GM19438 (cell line): ENCODE measurements around the gene CGGBP1.
"Not testable (repeated sequence)": the region's sequence is repeated elsewhere in the genome, so short reads cannot be mapped to it uniquely, and the experiment has no call there.

Experiments used
- ATAC-seq: cut with Tn5 transposase; IDR thresholded peaks from one replicate; pipeline ENCODE4 v1.9.1; 2021; ENCODE audit warnings: low read depth; ENCODE audit not compliant: unreplicated experiment

The CGGBP1 gene

GRCh38 chr3:88036221-88036620, 22.6 kb downstream of the CGGBP1 start:
- ATAC-seq, result no peak

GRCh38 chr3:88034491-88035275, 24.1 kb downstream of the CGGBP1 start:
- no peak for ATAC-seq

- ATAC-seq, result no peak
These were observed 25.0 kb downstream of the CGGBP1 start for GRCh38 chr3:88033808-88034207.

GRCh38 chr3:88033079-88033478, 25.7 kb downstream of the CGGBP1 start:
- ATAC-seq, result no peak

GRCh38 chr3:88032245-88032644, 26.6 kb downstream of the CGGBP1 start:
- peak; percentile 32 for ATAC-seq

GRCh38 chr3:88031642-88032077, 27.1 kb downstream of the CGGBP1 start:
- ATAC-seq, result peak; percentile 83

GRCh38 chr3:88030210-88030609, 28.6 kb downstream of the CGGBP1 start:
- ATAC-seq, result no peak

GRCh38 chr3:88028876-88029275, 29.9 kb downstream of the CGGBP1 start:
- ATAC-seq, result no peak

- no peak for ATAC-seq
These were observed 33.7 kb downstream of the CGGBP1 start for GRCh38 chr3:88025001-88025552.

GRCh38 chr3:88019024-88019423, 39.8 kb downstream of the CGGBP1 start:
- peak; percentile 99 for ATAC-seq

- ATAC-seq, result not testable (repeated sequence)
These were observed 43.1 kb downstream of the CGGBP1 start for GRCh38 chr3:88015656-88016055.

- no peak for ATAC-seq
These were observed 45.2 kb downstream of the CGGBP1 start for GRCh38 chr3:88013592-88013991.

- no peak for ATAC-seq
These were observed 48.0 kb downstream of the CGGBP1 start for GRCh38 chr3:88010810-88011209.

GRCh38 chr3:88009066-88009465, 49.7 kb downstream of the CGGBP1 start:
- no peak for ATAC-seq

GRCh38 chr3:88005066-88005465, 53.7 kb downstream of the CGGBP1 start:
- ATAC-seq, result peak; percentile 54

GRCh38 chr3:88003115-88003755, 55.6 kb downstream of the CGGBP1 start:
- ATAC-seq, result no peak

GRCh38 chr3:88002448-88002847, 56.4 kb downstream of the CGGBP1 start:
- no peak for ATAC-seq
